Raji (cell line): ENCODE data around the gene NPFFR1.

ENCODE experiments used
- POLR2A ChIP-seq: IDR thresholded peaks from 2 replicates; pipeline ENCODE4 v1.6.1; 2011; ENCODE audit warnings: low read depth, low read length, control low read depth; ENCODE audit not compliant: insufficient read depth

NPFFR1 gene

GRCh38 chr10:70283445-70284399 is at the start of gene NPFFR1:
Gene NPFFR1 (minus strand): TSS chr10:70284004. CDS start chr10:70283676, 328 bp downstream.
- TF ChIP-seq POLR2A = no peak

- no peak for TF ChIP-seq POLR2A
Observed at GRCh38 chr10:70333268-70333667, 49.5 kb upstream of the NPFFR1 start.

- no peak for TF ChIP-seq POLR2A
Observed at GRCh38 chr10:70331486-70332268, 47.9 kb upstream of the NPFFR1 start.

- no peak for TF ChIP-seq POLR2A
Observed at GRCh38 chr10:70331160-70331485, 47.3 kb upstream of the NPFFR1 start.

GRCh38 chr10:70330671-70331070 is 46.9 kb upstream of the NPFFR1 start:
- no peak for TF ChIP-seq POLR2A

GRCh38 chr10:70328967-70329366 is 45.2 kb upstream of the NPFFR1 start:
- no peak for TF ChIP-seq POLR2A

GRCh38 chr10:70328018-70328417 is 44.2 kb upstream of the NPFFR1 start:
- TF ChIP-seq POLR2A = no peak

- TF ChIP-seq POLR2A = no peak
Observed at GRCh38 chr10:70324951-70325781, 41.4 kb upstream of the NPFFR1 start.

- TF ChIP-seq POLR2A = no peak
Observed at GRCh38 chr10:70324339-70324861, 40.6 kb upstream of the NPFFR1 start.

- no peak for TF ChIP-seq POLR2A
Observed at GRCh38 chr10:70323697-70324338, 40.0 kb upstream of the NPFFR1 start.

- TF ChIP-seq POLR2A = no peak
Observed at GRCh38 chr10:70323138-70323696, 39.4 kb upstream of the NPFFR1 start.

GRCh38 chr10:70321897-70322890 is 38.4 kb upstream of the NPFFR1 start:
- no peak for TF ChIP-seq POLR2A

- TF ChIP-seq POLR2A = no peak
Observed at GRCh38 chr10:70321233-70321632, 37.4 kb upstream of the NPFFR1 start.

- TF ChIP-seq POLR2A = no peak
Observed at GRCh38 chr10:70320751-70321150, 36.9 kb upstream of the NPFFR1 start.
